ENCODE measurements around the gene MPHOSPH9.
"Not testable (repeated sequence)": the region's sequence is repeated elsewhere in the genome, so short reads cannot be mapped to it uniquely, and the experiment has no call there.

Gene MPHOSPH9

DNA sequence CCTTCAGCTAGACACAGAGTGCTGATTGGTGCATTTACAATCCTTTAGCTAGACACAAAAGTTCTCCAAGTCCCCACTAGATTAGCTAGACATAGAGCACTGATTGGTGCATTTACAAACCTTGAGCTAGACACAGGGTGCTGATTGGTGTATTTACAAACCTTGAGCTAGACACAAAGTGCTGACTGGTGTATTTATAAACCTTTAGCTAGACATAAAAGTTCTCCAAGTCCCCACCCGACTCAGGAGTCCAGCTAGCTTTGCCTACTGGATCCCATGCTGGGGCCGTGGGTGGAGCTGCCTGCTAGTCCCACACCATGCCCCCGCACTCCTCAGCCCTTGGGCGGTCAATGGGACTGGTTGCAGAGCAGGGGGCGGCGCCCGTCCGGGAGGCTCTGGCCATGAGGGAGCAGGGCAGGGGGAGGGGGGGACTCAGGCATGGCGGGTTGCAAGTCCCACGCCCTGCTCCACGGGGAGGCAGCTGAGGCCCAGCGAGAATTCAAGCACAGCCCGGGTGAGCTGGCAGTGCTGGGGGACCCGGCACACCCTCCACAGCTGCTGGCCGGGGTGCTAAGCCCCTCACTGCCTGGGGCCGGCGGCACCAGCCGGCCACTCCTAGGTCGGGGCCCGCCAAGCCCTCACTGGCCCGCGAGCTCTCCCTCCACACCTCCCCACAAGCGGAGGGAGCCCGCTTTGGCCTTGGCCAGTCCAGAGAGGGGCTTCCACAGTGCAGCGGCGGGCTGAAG lies 16.2 kb upstream of the MPHOSPH9 start:
- ATAC-seq (replicated peaks); DNase-seq; H3K4me3 Mint-ChIP-seq; H3K27ac Mint-ChIP-seq; H3K9me3 Mint-ChIP-seq; H3K27me3 Mint-ChIP-seq: not testable (repeated sequence)
- H3K36me3 Mint-ChIP-seq: peaks cover 32 to 57% of the 10 kb centered on the region in 2 donors
- peaks cover 38 to 53% of the 10 kb centered on the region in 2 donors for H3K4me1 Mint-ChIP-seq

DNA sequence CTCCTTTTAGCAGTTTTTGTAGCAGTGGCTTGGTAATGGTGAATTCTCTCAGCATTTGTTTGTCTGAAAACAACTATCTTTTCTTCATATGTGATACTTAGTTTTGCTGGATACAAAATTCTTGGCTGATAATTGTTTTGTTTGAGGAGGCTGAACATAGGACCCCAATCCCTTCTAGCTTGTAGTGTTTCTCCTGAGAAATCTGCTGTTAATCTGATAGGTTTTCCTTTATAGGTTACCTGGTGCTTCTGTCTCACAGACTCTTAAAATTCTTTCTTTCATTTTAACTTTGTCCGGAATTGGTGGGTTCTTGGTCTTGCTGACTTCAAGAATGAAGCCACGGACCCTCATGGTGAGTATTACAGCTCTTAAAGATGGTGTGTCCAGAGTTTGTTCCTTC lies 15.2 kb upstream of the MPHOSPH9 start:
- not testable (repeated sequence) for H3K27ac Mint-ChIP-seq; H3K4me3 Mint-ChIP-seq; ATAC-seq (replicated peaks); H3K27me3 Mint-ChIP-seq; H3K9me3 Mint-ChIP-seq; DNase-seq
- H3K36me3 Mint-ChIP-seq: peaks cover 30 to 47% of the 10 kb centered on the region in 2 donors
- H3K4me1 Mint-ChIP-seq: peaks cover 37 to 53% of the 10 kb centered on the region in 2 donors

DNA sequence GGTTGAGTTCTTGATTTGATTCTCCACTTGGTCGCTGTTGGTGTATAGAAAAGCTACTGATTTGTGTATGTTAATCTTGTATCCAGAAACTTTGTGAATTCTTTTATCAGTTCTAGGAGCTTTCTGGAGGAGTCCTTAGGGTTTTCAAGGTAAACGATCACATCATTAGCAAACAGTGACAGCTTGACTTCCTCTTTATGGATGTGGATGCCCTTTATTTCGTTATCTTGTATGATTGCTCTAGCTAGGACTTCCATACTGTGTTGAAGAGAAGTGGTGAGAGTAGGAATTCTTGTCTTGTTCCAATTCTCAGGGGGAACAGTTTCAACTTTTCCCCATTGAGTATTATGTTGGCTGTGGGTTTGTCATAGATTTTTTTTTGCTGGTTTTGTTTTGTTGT lies 12.7 kb upstream of the MPHOSPH9 start:
- Mint-ChIP-seq H3K27me3 (no peaks in the 10 kb centered on the region), H3K4me1 (peaks cover 37 to 58% of the 10 kb centered on the region in 2 donors), H3K4me3 (no peak overlapping the region), H3K27ac (peak overlapping the region; percentile 42), H3K9me3 (no peaks in the 10 kb centered on the region), H3K36me3 (peaks cover 39 to 54% of the 10 kb centered on the region in 2 donors)
- DNase-seq: no peak
- no peak for ATAC-seq (replicated peaks)

DNA sequence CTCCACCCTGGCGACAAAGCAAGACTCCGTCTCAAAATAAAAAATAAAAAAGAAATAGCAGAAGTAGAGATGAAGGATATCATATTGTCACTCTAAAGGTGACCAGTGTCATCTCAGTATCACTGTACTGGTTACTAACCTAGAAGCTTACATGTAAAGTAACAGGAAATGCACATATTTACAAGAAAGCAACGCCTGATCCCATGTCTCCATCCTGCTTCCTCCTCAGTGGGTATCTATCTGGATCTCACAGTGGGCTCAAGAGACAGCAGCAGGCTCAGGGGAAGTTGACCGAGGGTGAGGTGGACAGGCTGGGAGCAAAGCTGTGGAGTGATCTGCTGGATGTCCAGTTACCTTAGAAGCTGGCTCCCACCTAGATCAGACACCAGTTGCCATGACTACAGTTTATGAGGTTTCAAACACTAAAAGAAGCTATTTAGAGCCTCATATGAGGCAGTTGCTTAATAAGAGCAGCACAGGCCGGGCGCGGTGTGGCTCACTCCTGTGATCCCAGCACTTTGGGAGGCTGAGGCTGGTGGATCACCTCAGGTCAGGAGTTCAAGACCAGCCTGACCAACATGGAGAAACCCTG lies 10.8 kb upstream of the MPHOSPH9 start:
- DNase-seq: no peak
- Mint-ChIP-seq H3K4me3 (no peak overlapping the region), H3K36me3 (peaks cover 35 to 47% of the 10 kb centered on the region in 2 donors), H3K4me1 (peaks cover 30 to 55% of the 10 kb centered on the region in 2 donors), H3K9me3 (no peaks in the 10 kb centered on the region), H3K27ac (peak overlapping the region; percentile 20), H3K27me3 (no peaks in the 10 kb centered on the region)
- ATAC-seq (replicated peaks): no peak

DNA sequence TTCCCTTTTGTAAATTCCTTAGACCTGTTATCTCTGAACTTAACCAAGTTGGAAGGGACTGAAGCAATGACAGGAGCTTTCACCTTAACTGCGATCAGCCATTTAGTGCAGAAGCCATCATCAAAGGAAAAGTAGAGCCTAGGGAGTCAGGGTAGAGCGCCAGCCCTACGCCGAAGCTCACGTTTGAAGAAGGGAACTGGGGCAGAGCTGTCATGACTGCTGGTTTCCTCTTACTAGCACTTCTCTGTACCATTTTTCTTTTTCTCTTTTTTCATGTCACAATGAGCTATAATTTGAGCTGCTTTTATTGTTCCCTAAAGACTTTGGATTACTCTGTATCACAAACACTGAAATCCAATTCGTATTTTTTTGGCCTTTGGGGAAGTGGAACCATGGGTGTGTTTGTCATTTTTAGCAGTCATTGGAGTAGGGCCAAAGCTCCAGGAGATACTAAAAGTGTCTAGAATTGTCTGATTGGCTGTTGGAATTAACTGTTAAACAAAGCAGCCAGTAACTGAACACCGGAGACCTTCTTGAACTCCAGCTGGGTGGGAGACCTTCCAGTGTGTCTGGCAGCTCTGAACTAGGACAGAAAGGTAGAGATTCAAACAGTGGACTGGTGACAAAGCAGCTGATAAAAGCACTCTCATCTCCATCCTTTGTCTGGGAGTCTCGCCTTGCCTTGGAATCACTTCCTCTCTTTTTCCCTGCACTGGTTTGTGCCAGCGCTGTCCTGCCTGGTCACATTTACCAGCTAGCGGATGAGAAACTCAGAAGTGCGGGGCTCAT lies 9.4 kb upstream of the MPHOSPH9 start:
- peaks cover 32 to 55% of the 10 kb centered on the region in 2 donors for H3K4me1 Mint-ChIP-seq
- H3K9me3 Mint-ChIP-seq: no peaks in the 10 kb centered on the region
- no peaks in the 10 kb centered on the region for H3K27me3 Mint-ChIP-seq
- no peak overlapping the region for H3K4me3 Mint-ChIP-seq
- ATAC-seq (replicated peaks) (no peak), DNase-seq (no peak)
- H3K27ac Mint-ChIP-seq: peak overlapping the region; percentile 62
- H3K36me3 Mint-ChIP-seq: peaks cover 23 to 33% of the 10 kb centered on the region in 2 donors

DNA sequence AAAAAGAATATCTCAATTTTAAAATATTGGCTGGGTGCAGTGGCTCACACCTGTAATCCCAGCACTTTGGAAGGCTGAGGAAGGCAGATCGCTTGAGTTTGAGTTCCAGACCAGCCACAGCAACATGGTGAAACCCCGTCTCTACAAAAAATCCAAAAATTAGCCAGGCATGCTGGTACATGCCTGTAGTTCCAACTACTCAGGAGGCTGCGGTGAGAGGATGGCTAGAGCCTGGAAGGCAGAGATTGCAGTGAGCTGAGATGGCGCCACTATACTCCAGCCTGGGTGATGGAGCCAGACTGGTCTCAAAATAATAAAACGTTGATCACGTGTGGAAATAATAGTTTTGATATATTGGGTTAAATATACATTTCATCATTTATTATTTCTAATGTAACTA lies 6.0 kb upstream of the MPHOSPH9 start:
- no peaks in the 10 kb centered on the region for H3K27me3 Mint-ChIP-seq
- H3K4me3 Mint-ChIP-seq: no peak overlapping the region
- H3K27ac Mint-ChIP-seq: no peak overlapping the region
- ATAC-seq (replicated peaks) (no peak), DNase-seq (no peak)
- peaks cover 31 to 55% of the 10 kb centered on the region in 2 donors for H3K4me1 Mint-ChIP-seq
- no peaks in the 10 kb centered on the region for H3K9me3 Mint-ChIP-seq
- peaks cover 18 to 24% of the 10 kb centered on the region in 2 donors for H3K36me3 Mint-ChIP-seq

DNA sequence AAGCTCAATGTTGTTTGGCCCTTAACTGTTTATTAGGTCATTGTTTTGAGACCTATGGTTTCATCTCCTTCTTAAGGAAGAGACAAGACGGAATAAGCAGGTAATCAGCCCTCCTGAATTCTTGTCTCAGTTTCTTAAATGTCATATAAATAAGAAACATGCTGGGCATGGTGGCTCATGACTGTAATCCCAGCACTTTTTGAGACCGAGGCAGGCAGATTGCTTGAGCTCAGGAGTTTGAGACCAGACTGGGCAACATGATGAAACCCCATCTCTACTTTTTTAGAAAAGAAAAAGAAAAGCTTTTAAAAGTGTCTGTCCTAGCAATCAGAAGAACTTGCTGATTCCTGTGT lies 5.4 kb upstream of the MPHOSPH9 start:
- ATAC-seq (replicated peaks) (no peak), DNase-seq (no peak)
- peaks cover 20 to 29% of the 10 kb centered on the region in 2 donors for H3K36me3 Mint-ChIP-seq
- peak overlapping the region in 1 of 2 donors; percentile 40 for H3K4me3 Mint-ChIP-seq
- H3K4me1 Mint-ChIP-seq: peaks cover 32 to 55% of the 10 kb centered on the region in 2 donors
- H3K27me3 Mint-ChIP-seq: no peaks in the 10 kb centered on the region
- H3K27ac Mint-ChIP-seq: peak overlapping the region; percentile 53
- H3K9me3 Mint-ChIP-seq: no peaks in the 10 kb centered on the region

DNA sequence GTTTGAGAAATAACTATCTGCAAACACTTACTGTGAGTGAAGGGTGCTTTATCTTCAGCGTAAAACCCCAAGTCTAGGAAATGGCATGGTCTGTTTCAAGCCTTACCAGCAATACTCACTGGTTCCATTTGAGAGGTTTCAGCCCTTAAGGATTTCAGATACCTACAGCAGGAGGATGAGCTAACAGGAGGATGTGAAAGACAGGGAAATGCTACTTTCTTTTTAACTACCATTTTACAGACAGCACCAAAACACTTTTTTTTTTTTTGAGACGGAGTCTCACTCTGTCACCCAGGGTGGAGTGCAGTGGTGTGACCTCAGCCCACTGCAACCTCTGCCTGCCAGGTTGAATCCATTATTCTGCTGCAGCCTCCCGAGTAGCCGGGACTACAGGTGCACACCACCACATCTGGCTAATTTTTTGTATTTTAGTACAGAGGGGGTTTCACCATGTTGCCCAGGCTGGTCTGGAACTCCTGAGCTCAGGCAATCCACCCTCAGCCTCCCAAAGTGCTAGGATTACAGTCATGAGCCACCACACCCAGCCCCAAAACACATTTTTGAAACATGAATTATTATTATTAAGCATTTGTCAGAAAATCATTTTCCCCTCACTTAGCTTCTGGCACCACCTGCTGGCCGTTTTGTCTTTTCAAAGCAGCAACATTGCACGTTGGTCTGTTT lies 4.8 kb upstream of the MPHOSPH9 start:
- DNase-seq (peak; percentile 18), ATAC-seq (replicated peaks) (peak; percentile 29 to 41)
- H3K4me1 Mint-ChIP-seq: peaks cover 33 to 51% of the 10 kb centered on the region in 2 donors
- peaks cover 20 to 34% of the 10 kb centered on the region in 2 donors for H3K36me3 Mint-ChIP-seq
- no peaks in the 10 kb centered on the region for H3K27me3 Mint-ChIP-seq
- peak overlapping the region; percentile 53 for H3K27ac Mint-ChIP-seq
- H3K4me3 Mint-ChIP-seq: peak overlapping the region; percentile 40 to 72
- no peaks in the 10 kb centered on the region for H3K9me3 Mint-ChIP-seq

DNA sequence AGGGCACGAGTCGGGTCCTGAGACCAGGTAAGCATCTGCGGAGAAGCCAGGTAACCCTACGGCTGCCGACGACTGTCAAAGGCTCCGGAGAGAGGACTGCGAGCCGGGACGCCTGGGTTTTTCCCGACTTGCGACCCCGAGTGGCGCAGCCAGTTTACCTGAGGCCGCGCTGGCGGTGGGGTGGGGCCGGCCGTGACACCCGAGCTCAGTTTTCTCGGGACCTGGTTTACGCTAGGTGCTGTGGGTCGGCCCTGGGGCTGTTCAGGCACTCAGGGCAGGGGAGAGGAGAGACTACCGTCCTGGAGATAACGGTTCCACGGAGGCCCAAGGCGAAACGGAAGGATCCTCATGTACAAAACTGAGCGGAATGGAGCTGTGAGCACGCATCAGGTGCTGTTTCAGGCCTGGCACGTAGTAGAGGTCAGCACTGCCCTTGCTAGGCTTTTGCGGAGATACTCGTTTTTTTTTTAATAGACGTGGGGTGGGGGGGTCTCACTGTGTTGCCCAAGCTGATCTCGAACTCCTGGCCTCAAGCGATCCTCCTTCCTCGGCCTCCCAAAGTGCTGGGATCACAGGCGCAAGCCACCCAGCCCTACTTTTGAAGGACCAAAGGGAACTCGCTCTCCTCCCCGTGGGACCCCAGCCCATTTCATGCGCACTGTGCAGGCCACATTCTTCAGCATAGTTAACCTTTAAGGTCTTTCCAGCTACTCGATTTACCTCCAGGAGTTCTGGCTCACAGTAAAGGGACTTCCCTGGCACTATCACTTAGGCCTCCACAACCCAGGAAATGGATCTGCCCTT lies 766 bp upstream of the MPHOSPH9 start:
- Mint-ChIP-seq H3K4me1 (peaks cover 27 to 61% of the 10 kb centered on the region in 2 donors), H3K4me3 (peak overlapping the region; percentile 95), H3K27ac (peak overlapping the region; percentile 100), H3K27me3 (no peaks in the 10 kb centered on the region), H3K9me3 (no peaks in the 10 kb centered on the region), H3K36me3 (peaks cover 10 to 27% of the 10 kb centered on the region in 2 donors)
- peak; percentile 8 to 11 for ATAC-seq (replicated peaks)
- DNase-seq: no peak

DNA sequence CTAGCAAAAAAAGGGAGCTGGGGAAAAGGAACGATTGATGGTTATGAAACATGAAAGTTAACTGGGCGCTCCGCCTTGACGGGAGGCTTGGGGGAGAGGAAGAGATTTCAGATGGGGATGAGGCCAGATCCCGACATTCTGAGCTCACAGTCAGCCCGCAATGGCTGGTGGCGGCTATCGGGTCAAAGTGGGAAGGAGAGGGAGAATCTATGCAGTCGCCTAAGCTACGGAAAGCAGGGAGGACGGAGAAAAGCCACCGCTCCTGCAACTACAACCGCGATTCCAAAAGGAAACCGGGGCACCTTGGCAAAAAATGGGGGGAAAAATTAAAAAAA lies 502 bp downstream of the MPHOSPH9 start:
- Mint-ChIP-seq H3K36me3 (peaks cover 12 to 31% of the 10 kb centered on the region in 2 donors), H3K4me1 (peaks cover 21 to 59% of the 10 kb centered on the region in 2 donors), H3K4me3 (peak overlapping the region; percentile 95), H3K27me3 (no peaks in the 10 kb centered on the region), H3K27ac (peak overlapping the region; percentile 100), H3K9me3 (no peaks in the 10 kb centered on the region)
- DNase-seq (no peak), ATAC-seq (replicated peaks) (no peak)

DNA sequence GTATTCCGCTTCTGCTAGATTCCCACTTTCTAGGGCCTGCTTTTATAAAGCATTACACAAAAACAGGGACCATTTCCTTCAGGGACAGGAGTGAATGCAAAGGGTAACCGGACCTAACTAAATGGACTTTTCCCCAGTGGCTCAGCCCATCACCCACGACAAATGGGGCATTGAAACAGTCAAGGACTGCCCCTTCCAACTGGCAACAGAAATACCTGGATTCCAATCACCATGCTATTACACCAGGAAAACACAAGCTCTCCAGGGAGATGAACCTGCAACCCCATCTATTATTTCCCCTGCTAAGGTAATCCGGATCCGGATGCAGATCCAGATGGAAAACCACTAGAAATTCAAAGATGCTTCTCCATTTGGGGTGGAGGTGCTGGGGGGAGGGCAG lies 1.0 kb downstream of the MPHOSPH9 start:
- Mint-ChIP-seq H3K4me1 (peaks cover 17 to 53% of the 10 kb centered on the region in 2 donors), H3K36me3 (peaks cover 12 to 31% of the 10 kb centered on the region in 2 donors), H3K4me3 (peak overlapping the region; percentile 95), H3K27me3 (no peaks in the 10 kb centered on the region), H3K9me3 (no peaks in the 10 kb centered on the region), H3K27ac (peak overlapping the region; percentile 100)
- DNase-seq (no peak), ATAC-seq (replicated peaks) (no peak)

DNA sequence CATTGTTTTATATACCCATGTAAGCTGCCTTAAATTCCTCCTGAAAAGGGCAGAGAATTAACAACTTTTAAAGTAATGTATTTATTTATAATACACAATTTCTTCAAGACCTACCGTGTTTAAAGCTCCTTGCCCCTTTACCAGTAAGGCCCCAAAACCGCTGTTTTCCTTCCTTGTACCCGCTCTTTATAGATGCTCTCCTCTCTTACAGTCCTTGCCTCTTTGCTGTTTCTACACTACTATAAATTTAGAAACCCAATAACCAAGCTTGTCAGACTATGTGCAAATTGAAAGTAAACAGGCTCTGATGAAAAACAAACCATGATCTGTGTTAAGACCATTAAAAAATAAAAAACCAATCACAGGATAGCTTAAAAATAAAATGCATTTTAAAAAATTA lies 3.9 kb downstream of the MPHOSPH9 start:
- DNase-seq: no peak
- Mint-ChIP-seq H3K9me3 (no peaks in the 10 kb centered on the region), H3K27ac (peak overlapping the region; percentile 79), H3K27me3 (no peaks in the 10 kb centered on the region), H3K4me3 (peak overlapping the region; percentile 56 to 74), H3K4me1 (peaks cover 9 to 36% of the 10 kb centered on the region in 2 donors), H3K36me3 (peaks cover 9 to 25% of the 10 kb centered on the region in 2 donors)
- no peak for ATAC-seq (replicated peaks)

DNA sequence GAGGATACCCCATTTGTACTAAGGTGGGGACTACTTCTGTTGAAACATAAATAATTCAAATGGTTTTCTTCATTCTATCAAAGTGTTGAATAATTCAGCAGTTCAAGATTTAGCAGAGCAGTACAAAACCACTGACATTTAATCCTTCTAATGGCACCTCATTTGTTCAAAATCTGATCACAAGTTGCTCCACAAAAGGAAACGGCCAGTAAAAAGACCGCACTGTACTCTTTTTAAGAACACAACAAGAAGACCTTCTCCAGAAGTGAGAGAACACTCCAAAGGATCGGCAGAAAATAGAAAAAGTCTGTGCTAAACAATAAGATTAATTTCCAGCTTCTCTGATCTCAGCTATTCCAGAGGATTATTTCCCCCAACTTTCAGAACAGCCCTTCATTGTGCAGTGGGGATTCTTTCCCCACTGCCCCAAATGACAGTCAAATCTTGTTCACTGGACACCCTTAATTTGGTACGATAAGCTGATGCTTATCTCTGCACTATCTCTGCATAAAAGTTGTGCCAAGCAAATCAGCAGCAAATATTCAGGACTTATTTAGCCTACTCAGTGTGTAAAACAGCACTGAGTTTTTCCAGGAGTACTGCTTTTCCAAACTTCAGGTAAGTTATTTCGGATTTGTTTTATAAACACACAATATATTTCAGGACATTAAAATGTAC lies 5.2 kb downstream of the MPHOSPH9 start:
- Mint-ChIP-seq H3K27ac (no peak overlapping the region), H3K27me3 (no peaks in the 10 kb centered on the region), H3K4me1 (peaks cover 15 to 45% of the 10 kb centered on the region in 2 donors), H3K36me3 (peaks cover 7 to 15% of the 10 kb centered on the region in 2 donors), H3K4me3 (no peak overlapping the region), H3K9me3 (no peaks in the 10 kb centered on the region)
- ATAC-seq (replicated peaks) (no peak), DNase-seq (no peak)
